ENCODE results near the gene ADK.

ADK gene

GRCh38 chr10:74624501-74624900 is 473.5 kb downstream of the ADK start:
- TF ChIP-seq, protein P1, sequence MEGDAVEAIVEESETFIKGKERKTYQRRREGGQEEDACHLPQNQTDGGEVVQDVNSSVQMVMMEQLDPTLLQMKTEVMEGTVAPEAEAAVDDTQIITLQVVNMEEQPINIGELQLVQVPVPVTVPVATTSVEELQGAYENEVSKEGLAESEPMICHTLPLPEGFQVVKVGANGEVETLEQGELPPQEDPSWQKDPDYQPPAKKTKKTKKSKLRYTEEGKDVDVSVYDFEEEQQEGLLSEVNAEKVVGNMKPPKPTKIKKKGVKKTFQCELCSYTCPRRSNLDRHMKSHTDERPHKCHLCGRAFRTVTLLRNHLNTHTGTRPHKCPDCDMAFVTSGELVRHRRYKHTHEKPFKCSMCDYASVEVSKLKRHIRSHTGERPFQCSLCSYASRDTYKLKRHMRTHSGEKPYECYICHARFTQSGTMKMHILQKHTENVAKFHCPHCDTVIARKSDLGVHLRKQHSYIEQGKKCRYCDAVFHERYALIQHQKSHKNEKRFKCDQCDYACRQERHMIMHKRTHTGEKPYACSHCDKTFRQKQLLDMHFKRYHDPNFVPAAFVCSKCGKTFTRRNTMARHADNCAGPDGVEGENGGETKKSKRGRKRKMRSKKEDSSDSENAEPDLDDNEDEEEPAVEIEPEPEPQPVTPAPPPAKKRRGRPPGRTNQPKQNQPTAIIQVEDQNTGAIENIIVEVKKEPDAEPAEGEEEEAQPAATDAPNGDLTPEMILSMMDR (IDR thresholded peaks at IDR 0.05; ENCODE audit: low read depth, low read length, missing control alignments), result no peak
- no peak overlapping the region for H3K4me3 ChIP-seq (ENCODE audit: low read depth, low read length)
- DNase-seq (ENCODE audit: low read depth), result no peak

DNA sequence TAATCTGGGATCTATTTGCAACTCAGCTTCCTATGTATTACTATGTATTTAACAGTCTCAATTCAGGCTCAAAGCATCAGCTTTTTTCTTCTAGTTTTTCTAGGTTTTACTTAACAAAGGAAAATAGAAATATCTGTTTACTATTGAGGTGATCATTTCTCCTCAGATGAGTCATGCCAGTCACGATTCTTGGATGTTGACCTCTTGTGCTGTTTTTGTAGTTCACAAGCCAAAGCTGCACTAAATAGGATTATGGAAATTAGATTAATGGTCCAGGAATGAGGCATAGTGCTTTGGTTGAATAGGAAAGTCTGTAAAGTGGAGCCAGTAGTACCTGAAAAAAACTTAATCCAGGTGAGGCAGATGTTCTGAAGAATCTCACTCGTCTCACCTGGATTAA is 477.1 kb downstream of the ADK start:
- no peak for DNase-seq (ENCODE audit: low read depth)
- TF ChIP-seq, protein P1 (IDR thresholded peaks at IDR 0.05; ENCODE audit: low read depth, low read length, missing control alignments), result no peak
- H3K4me3 ChIP-seq (ENCODE audit: low read depth, low read length), result no peak overlapping the region

DNA sequence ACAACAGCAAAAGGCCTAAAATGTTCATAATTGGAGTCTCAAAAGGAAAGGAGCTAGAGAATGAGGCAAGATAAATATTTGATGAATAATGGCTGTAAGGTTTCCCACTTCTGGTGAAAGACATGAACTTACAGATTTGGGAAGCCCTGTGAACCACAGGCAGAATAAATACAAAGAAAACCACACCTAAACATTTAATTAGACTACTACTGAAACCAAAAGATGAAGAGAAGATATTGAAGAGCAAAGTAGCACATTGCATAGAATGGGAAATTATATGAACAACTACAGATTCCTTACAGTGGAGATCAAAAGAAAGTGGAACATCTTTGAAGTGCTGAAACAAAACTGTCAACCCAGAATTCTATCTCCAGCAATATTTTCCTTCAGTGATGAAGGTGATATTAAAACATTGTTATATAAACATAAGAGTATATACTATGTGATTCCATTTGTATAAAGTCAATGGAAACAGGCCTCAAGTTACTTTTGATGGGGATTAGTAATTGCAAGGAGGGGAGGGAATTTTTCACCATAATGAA is 484.0 kb downstream of the ADK start:
- TF ChIP-seq, protein P1 (IDR thresholded peaks at IDR 0.05; ENCODE audit: low read depth, low read length, missing control alignments), result no peak
- no peak overlapping the region for H3K4me3 ChIP-seq (ENCODE audit: low read depth, low read length)
- no peak for DNase-seq (ENCODE audit: low read depth)

GRCh38 chr10:74635655-74636054 is 484.6 kb downstream of the ADK start:
- no peak for DNase-seq (ENCODE audit: low read depth)
- TF ChIP-seq, protein P1 (IDR thresholded peaks at IDR 0.05; ENCODE audit: low read depth, low read length, missing control alignments), result no peak

DNA sequence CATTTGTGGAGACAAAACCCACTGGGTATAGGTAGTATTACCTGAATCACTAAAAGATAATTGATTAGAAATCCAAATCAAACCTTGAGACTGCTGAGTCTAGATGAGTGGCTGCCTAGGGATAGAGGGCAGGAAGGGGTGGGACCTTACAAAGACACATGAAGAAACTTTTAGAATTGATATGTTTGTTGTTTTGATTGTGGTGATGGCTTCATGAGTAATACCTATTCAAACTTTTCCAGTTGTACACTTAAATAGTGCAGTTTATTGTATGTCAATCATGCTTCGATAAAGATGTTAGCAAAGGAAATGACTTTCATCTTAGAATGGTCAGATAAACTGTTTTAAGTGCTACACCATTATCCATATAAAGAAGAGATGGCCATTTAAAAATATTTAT is 486.7 kb downstream of the ADK start:
- DNase-seq (ENCODE audit: low read depth), result no peak
- TF ChIP-seq, protein P1 (IDR thresholded peaks at IDR 0.05; ENCODE audit: low read depth, low read length, missing control alignments), result no peak
- no peak overlapping the region for H3K4me3 ChIP-seq (ENCODE audit: low read depth, low read length)

More at GRCh38 chr10:74635655-74636054, 484.6 kb downstream of the ADK start:
- no peak overlapping the region for H3K4me3 ChIP-seq (ENCODE audit: low read depth, low read length)

GRCh38 chr10:74640134-74640921 is 489.3 kb downstream of the ADK start:
- no peak overlapping the region for H3K4me3 ChIP-seq (ENCODE audit: low read depth, low read length)
- no peak for DNase-seq (ENCODE audit: low read depth)
- TF ChIP-seq, protein P1 (IDR thresholded peaks at IDR 0.05; ENCODE audit: low read depth, low read length, missing control alignments), result no peak

- H3K4me3 ChIP-seq (ENCODE audit: low read depth, low read length), result no peak overlapping the region
- no peak for DNase-seq (ENCODE audit: low read depth)
- TF ChIP-seq, protein P1 (IDR thresholded peaks at IDR 0.05; ENCODE audit: low read depth, low read length, missing control alignments), result no peak
Observed at GRCh38 chr10:74641659-74642058, 490.6 kb downstream of the ADK start.

Measured in GM12864 (cell line).